Measurements from ENCODE around the gene SLC35A4.
"Not testable (repeated sequence)": the region's sequence is repeated elsewhere in the genome, so short reads cannot be mapped to it uniquely, and the experiment has no call there.

Gene SLC35A4

GRCh38 chr5:140590861-140591260 is 26.2 kb downstream of the SLC35A4 start:
- no peak for TF ChIP-seq CTCF (IDR thresholded peaks at IDR 0.05; ENCODE audit: insufficient read depth, missing control alignments)
- DNase-seq (ENCODE audit: insufficient read length, low spot score), result no peak
- FAIRE-seq, result no peak

GRCh38 chr5:140591747-140592372 is 27.2 kb downstream of the SLC35A4 start:
- DNase-seq (ENCODE audit: insufficient read length, low spot score), result no peak
- FAIRE-seq, result no peak
- no peak for TF ChIP-seq CTCF (IDR thresholded peaks at IDR 0.05; ENCODE audit: insufficient read depth, missing control alignments)

GRCh38 chr5:140593070-140593469 is 28.4 kb downstream of the SLC35A4 start:
- DNase-seq (ENCODE audit: insufficient read length, low spot score); FAIRE-seq: not testable (repeated sequence)

GRCh38 chr5:140594169-140594568 is 29.5 kb downstream of the SLC35A4 start:
- TF ChIP-seq CTCF (IDR thresholded peaks at IDR 0.05; ENCODE audit: insufficient read depth, missing control alignments), result no peak
- DNase-seq (ENCODE audit: insufficient read length, low spot score), result no peak
- FAIRE-seq, result no peak

- no peak for TF ChIP-seq CTCF (IDR thresholded peaks at IDR 0.05; ENCODE audit: insufficient read depth, missing control alignments)
- FAIRE-seq (no peak), DNase-seq (ENCODE audit: insufficient read length, low spot score) (no peak)
These were observed 31.1 kb downstream of the SLC35A4 start for GRCh38 chr5:140595538-140596300.

- TF ChIP-seq CTCF (IDR thresholded peaks at IDR 0.05; ENCODE audit: insufficient read depth, missing control alignments), result no peak
- no peak for DNase-seq (ENCODE audit: insufficient read length, low spot score)
- FAIRE-seq, result no peak
These were observed 31.7 kb downstream of the SLC35A4 start for GRCh38 chr5:140596321-140596741.

GRCh38 chr5:140598836-140599235 is 34.2 kb downstream of the SLC35A4 start:
- DNase-seq (ENCODE audit: insufficient read length, low spot score) (no peak), FAIRE-seq (no peak)
- TF ChIP-seq CTCF (IDR thresholded peaks at IDR 0.05; ENCODE audit: insufficient read depth, missing control alignments), result no peak

Measured in D721Med (cell line).